Ishikawa (cell line): Measurements from ENCODE around the gene MYL12B.

ENCODE experiments used
- CREB1 ChIP-seq: IDR thresholded peaks from 2 replicates; pipeline ENCODE4 v1.6.1; 2012; ENCODE audit warnings: low read depth
- EGR1 ChIP-seq: IDR thresholded peaks from 2 replicates; pipeline ENCODE4 v1.6.1; 2012
- EP300 ChIP-seq: IDR thresholded peaks from 2 replicates; pipeline ENCODE4 v1.6.1; 2012; ENCODE audit warnings: borderline replicate concordance
- MAX ChIP-seq: IDR thresholded peaks from 2 replicates; pipeline ENCODE4 v1.6.1; 2012
- TAF1 ChIP-seq: IDR thresholded peaks from 2 replicates; pipeline ENCODE4 v1.6.1; 2012; ENCODE audit warnings: low read depth, mild to moderate bottlenecking
- ZBTB7A ChIP-seq: IDR thresholded peaks from 2 replicates; pipeline ENCODE4 v1.6.1; 2012; ENCODE audit warnings: low read depth
- TF ChIP-seq, protein P1 (sequence below): IDR thresholded peaks from 2 replicates; pipeline ENCODE4 v1.6.1; 2012

- no peak for TF ChIP-seq CREB1
- TF ChIP-seq EGR1, result no peak
- TF ChIP-seq EP300, result no peak
- TF ChIP-seq, protein P1, sequence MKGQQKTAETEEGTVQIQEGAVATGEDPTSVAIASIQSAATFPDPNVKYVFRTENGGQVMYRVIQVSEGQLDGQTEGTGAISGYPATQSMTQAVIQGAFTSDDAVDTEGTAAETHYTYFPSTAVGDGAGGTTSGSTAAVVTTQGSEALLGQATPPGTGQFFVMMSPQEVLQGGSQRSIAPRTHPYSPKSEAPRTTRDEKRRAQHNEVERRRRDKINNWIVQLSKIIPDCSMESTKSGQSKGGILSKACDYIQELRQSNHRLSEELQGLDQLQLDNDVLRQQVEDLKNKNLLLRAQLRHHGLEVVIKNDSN, result no peak
- TF ChIP-seq TAF1, result no peak
- TF ChIP-seq ZBTB7A, result no peak
- no peak for TF ChIP-seq MAX
Measured at GRCh38 chr18:3230401-3231334, 31.3 kb upstream of the MYL12B start.
